Hindlimb muscle (tissue), 1 donor: Measurements from ENCODE around the gene PRKAR2B. TPM values are rescaled to one million over a fixed set of nuclear protein-coding genes. Genes with fewer than 3 reads are reported as not detected.

Source experiments
- DNase-seq: peaks from one replicate; pipeline ENCODE4 v3.0.0-alpha.2; 2013
- polyA plus RNA-seq: library from polyadenylated mRNA; unstranded; fragments of 120-200 nt; gene quantifications from one replicate; pipeline ENCODE4 v1.2.1, GENCODE V29; 2013; ENCODE audit not compliant: insufficient read length

Gene PRKAR2B
- 6.4 TPM for polyA plus RNA-seq

DNA sequence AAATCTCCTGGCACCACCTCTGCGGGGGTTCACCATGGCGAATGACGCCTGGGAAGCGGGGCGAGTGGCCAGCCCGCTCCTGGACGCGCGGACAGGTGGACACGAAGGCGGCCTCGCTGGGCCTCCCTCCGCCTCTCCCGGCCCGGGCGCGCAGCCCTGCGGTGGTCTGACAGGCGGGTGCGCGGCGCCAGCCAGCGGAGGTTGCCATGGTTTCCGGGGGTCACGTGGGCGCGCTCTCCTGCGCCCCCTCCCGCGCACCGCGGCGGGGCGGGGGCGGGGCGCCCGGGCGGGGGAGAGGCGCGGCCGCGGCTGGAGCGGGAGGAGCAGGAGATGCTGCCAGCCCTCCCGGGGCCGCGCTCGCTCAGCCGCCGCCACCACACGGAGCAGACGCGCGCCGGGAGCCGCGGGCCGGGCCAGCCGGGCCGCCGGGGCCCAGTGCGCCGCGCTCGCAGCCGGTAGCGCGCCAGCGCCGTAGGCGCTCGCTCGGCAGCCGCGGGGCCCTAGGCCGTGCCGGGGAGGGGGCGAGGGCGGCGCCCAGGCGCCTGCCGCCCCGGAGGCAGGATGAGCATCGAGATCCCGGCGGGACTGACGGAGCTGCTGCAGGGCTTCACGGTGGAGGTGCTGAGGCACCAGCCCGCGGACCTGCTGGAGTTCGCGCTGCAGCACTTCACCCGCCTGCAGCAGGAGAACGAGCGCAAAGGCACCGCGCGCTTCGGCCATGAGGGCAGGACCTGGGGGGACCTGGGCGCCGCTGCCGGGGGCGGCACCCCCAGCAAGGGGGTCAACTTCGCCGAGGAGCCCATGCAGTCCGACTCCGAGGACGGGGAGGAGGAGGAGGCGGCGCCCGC, at the start of gene PRKAR2B:
PRKAR2B (plus strand) TSS at position 359 of the 848 bp plus-strand sequence; CDS start at position 562, 203 bp downstream.
- peak; percentile 81 for DNase-seq

DNA sequence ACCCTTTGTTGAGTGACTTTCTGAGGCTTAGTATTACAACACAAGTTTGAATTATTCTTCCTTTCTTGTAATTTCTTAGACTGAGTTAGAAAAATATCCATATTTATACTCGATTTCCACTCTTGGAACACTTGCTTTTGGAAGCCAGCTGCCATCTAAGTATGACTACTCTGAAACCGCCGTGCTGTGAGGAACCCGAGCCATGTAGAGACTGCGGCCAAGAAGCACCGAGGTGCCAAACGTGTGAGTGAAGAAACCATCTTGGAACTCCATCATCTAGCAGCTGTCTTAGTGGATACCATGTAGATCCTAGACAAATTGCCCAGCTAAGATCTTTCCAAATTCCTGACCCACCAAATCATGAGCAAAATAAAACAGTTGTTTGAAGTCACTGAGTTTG, 49.7 kb upstream of the PRKAR2B start:
- DNase-seq, result no peak

- no peak for DNase-seq
Observed at GRCh38 chr7:106997487-106998271, 46.8 kb upstream of the PRKAR2B start.

GRCh38 chr7:106999023-106999422, 45.5 kb upstream of the PRKAR2B start:
- no peak for DNase-seq

GRCh38 chr7:107001490-107001889, 43.0 kb upstream of the PRKAR2B start:
- no peak for DNase-seq

DNA sequence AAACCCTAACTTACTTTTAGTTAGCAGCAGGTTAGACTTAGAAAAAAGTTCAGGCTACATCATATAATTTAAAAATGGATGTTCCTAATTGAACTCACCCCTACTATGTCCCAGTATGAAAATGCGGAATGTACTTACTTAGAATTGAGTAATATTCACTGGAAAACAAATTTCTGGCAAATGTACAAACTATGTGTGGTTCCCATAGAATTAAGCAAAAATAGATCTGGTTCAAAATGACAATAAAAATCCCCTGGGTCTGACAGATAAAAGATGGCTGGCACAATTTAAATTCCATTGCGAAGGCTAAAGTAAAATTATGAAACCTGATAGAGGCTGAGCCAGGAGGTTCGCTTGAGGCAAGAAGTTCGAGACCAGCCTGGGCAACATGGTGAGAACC, 42.4 kb upstream of the PRKAR2B start:
- no peak for DNase-seq

DNA sequence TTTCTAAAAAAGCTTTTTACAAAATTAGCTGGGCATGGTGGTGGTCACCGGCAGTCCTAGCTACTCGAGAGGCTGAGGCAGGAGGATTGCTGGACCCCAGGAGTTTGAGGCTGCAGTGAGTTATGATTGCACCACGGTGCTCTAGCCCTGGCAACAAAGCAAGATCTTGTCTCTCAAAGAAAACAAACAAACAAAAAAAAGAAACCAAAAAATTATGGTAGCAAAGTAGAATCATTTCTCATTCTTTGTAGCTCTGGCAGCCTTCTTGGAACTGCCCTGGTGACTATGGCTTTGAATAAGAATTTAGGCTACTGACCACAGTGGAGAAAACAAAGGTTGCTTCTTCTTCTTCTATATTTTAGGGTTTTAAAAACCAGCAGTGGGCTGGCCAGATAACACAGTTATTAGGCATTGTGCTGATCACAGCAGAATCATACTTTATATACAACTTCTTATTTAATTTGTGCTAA, 41.9 kb upstream of the PRKAR2B start:
- DNase-seq, result no peak

GRCh38 chr7:107007007-107007891, 37.3 kb upstream of the PRKAR2B start:
- no peak for DNase-seq

- DNase-seq, result no peak
Observed at GRCh38 chr7:107007892-107008287, 36.6 kb upstream of the PRKAR2B start.

DNA sequence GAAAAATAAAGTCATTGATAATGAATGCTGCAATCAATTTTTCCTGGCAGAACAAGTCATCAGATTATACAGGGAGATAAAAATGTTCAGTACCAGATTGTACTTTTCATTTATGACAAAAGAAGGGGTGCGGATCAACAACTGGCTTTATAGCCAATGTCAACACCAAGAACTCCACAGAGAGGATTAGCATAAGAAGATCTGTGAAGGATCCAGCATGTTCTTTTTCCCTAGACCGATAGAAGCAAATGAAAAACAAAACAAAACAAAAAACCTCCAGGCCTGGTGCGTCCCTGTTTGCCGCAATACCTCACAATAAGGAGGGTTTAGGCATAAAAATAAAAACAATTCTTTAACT, 34.7 kb upstream of the PRKAR2B start:
- DNase-seq, result no peak

DNA sequence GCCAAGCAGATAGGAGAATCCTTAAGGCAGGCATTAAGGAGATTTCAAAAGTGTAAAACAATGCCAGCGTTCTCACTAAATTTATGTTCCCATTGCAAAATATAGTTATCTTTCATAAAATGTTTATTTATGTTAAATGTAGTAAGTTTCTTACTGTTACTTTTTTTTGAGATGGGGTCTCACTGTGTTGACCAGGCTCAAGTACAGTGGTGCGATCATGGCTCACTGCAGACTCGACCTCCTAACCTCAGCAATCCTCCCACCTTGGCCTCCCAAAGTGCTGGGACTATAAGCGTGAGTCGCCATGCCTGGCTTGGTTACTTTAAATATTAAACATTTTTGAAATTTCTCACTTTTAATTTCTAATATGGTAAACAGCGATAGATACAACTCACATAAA, 31.8 kb upstream of the PRKAR2B start:
- no peak for DNase-seq

DNA sequence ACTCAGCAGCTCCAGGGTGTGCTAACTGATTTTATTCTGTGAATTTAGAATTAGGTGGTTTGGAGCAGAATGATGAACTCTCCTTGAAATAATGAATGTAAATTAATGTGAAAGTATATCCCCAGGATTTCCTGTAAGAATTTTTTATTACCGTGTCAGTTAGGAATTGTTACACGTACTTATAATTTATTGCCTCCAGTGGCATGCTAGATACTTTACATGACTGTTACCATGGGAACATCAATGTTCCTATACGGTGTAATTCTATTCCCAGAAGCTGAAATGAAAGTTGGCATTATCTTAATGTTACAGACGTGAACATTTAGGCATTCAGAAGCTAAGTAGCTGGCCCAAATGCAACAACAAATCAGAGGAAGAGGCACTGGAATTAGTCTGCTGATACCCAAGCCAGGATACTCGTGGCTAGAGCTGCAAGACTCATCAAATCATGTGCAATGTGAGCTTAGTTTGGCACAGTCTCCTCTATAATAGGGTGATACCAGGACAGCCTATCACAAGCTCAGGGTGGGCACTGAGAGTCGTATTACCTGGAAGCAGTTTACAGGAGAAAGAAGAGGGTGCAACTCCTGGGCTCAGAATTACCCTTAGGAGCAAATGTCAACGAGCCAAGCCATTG, 30.0 kb upstream of the PRKAR2B start:
- DNase-seq, result peak; percentile 15

- no peak for DNase-seq
Observed at GRCh38 chr7:107016312-107016711, 28.2 kb upstream of the PRKAR2B start.

- no peak for DNase-seq
Observed at GRCh38 chr7:107017965-107018719, 26.4 kb upstream of the PRKAR2B start.

DNA sequence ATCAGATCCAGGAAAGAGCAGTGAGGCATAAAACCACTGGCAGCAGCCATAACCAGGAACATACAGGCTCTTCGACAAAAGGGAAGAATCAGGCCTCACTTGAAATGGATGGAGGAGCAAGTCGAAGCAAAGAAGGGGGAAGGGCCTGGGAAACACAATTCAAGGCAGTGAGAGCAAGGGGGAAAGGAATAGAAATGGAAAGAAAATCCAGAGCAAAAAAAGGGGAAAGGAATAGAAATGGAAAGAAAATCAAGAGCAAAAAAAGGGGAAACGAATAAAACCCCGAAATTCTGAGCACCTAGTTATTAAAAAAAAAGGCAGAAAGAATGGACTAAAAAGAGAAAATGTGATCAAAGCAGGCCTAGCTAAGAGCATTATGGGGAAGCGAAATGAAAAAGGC, 24.1 kb upstream of the PRKAR2B start:
- no peak for DNase-seq

DNA sequence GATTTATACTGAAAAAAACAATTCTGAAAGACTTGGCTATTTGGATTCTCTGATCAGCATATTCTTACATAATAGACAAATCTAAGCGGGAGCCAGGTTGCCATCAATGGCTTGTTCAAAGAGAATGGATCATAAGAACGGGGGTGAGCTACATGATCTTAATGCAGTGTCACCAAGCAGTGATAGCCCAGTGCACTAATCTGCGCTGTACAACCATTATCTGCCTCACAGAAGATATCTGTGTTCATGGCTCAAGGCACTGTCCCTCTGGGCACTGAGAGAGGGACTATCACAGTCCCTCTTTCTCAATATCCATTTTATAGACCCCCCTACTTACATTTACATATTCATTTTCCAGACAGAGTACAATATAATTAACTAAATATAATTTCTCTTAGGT, 22.9 kb upstream of the PRKAR2B start:
- no peak for DNase-seq

GRCh38 chr7:107023522-107024151, 20.9 kb upstream of the PRKAR2B start:
- DNase-seq, result no peak

GRCh38 chr7:107024906-107025305, 19.6 kb upstream of the PRKAR2B start:
- DNase-seq, result no peak

GRCh38 chr7:107025449-107026103, 18.9 kb upstream of the PRKAR2B start:
- DNase-seq, result no peak

GRCh38 chr7:107026166-107026565, 18.3 kb upstream of the PRKAR2B start:
- DNase-seq, result no peak
